ENCODE results near the gene MET.

MET gene

DNA sequence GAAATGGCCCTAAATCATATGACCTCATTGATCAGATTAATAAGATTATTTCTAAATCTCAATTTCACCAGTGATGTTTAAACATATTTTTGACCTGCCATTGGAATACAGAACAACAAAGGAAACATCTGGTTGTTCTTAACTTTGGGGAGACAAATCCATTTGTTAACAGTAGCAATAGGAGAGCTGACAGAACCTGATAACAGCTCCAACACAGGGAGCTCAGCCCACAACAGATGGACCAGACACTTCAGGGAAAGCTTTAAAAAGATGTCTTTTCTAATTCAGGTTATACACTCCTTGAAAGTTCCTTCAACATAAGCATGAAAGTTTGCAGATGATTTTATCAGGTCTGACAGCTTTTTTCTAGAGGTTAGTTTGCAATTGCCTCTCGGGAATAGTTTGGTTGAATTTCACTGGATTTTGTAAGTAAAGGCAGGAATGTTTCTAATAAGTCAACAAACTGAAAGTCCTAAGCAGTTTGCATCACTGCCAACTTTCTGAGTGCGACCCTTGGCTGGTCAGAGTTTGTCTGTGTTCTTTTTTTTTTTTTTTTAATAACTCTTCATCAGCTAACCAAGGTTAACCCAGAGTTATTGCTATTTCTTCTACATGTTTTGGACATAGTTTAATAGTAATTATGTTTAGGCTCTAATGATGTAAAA lies 6.5 kb upstream of the MET start:
- no peak for FAIRE-seq

DNA sequence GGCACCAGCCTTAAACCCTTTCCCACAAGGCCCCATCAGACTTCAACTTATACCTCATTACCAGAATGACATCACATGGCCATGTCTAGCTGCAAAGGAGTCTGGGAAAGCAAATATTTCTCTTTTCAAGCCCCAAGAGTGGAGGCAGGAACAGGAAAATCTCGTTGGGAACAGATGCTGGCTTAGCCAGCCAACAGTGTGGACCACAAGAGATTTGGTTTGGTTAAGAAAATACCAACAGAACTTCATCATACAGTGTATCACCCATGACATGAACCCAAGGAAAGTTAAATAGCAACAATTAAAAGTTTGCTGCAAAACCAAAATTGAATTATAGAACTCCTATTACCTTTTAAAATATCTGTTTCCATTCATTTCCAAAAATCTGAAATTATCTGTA lies 2.2 kb upstream of the MET start:
- no peak for FAIRE-seq

DNA sequence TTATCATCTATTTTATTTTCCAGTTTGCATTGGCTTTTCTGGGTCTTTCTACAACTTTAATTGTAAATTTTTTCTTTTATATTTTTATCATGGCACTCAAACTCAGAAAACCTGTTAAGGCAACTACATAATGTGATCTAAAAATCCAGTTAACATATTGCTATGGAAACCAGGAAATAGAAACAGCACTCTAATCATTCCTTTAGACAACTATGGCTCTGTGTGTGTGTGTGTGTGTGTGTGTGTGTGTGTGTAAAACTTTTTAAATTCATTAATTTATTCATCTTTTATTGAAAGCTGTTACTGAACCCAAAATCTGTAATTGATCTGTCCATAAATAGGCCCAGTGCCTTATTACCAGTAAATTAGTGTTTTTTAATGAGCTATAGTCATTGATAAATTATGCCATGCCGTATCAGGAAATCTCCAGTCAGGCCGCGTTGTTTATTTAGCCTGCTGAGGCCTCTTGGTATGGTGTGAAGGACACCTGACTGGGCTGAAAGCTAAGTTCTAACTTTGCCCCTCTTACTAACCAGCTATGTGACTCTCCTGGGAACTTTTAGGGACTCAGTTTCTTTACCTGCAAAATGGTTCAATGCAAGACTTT lies 1.5 kb upstream of the MET start:
- no peak for FAIRE-seq

DNA sequence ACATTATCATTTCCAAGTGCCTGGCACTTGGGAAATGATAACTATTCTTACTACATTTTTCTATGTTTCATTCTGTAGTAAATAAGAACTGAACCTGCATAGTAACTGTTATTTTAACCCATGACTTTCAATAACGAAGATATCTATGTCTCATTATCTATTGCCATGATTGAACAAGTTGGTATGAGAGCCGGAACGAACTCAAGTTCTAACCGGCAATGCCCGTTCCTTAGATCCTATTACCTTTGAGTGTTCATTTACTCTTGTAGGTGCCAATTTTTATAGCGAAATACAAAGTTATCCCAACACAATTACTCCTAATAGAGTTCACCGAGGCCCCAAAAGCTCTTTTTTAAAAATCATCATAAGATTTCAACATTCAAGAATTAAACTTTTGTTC lies 885 bp upstream of the MET start:
- FAIRE-seq = no peak

DNA sequence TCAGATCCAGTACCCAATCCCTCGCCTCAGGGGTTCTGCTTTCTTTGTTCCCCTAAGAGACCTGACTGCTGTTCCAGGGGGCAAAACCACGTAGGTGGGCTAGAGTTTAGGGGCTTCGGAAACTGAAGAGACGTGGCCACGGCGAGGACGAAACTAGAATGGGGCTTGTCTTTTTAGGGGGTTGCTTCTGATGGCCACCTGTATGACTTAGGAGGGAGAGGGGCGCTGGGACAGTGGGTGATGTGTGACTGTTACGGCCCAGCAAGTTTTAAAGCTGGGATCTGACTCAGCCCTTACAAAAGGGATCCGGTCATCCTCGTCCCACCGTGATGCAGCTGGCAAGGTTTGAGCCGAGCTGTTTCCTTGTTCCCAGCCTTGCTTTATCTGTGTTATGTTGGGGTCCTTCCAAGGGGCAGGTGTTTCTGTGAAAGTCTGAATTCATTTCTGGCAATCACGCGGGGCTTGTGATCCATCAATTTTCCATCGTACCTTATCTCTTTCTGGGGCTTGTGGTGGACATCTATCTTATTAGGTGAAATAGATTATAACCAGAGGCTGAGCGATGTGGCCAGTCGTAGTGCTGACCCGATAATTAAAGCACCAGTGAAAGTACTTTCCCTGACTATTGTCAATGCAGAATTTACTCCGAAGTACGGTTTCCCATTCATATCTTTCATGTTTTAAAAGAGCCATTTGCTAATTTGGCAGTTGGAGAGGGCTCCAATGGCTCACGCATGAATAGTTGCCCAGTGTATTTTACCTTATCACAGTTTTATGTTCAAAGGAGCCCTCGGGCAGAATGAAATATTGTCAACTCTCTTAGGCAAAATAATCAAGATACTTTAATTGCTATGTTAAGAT lies 830 bp downstream of the MET start:
- FAIRE-seq = no peak

DNA sequence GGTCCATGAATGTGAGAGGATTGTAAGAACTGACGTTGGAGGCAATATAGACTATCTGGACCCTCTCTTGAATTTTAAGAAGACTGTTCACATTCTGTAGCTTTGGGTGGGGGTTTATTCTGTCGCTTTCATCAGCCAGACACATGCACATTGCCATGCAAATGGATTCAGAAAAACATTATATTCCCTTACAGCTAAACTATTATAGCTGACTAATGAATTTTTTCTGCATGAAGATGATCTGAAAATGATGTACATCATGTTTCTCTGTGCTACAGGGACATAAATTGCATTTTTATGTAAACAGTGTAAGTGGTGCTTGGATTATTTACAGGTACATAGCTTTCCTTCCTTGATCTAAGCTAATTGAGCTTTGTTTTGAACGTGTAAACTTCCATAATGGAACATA lies 1.5 kb downstream of the MET start:
- FAIRE-seq = no peak

DNA sequence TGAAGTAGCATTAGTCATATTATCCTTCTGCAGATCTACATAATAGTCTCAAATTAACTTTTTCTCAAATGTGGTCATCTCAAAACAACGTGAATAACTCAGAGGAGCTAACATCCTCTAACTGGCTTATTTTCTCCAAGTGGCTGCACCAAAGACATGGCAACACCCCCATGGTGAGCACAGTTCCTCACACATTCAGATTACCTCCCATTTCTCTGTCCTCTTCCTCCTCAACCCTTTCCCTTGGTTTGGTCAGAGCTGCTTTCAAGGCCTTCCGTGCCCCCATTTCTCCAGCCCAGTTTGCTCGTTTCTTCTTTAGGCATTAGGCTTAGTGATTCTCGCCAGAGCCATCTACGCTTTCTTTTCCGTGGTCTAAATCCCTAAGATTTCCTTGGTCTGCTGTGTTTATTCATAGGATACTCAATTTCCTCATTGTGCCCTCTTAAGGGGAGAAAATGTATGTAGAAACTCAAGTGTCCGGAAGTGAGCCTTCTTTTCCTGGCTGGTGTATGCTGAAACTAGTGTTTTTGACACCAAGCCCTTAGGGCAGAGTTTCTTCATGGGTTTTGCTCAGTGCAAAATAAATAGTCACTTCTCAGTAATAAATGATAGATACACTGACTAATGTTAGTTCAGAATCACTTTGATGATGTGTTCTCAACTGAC lies 2.6 kb downstream of the MET start:
- no peak for FAIRE-seq

DNA sequence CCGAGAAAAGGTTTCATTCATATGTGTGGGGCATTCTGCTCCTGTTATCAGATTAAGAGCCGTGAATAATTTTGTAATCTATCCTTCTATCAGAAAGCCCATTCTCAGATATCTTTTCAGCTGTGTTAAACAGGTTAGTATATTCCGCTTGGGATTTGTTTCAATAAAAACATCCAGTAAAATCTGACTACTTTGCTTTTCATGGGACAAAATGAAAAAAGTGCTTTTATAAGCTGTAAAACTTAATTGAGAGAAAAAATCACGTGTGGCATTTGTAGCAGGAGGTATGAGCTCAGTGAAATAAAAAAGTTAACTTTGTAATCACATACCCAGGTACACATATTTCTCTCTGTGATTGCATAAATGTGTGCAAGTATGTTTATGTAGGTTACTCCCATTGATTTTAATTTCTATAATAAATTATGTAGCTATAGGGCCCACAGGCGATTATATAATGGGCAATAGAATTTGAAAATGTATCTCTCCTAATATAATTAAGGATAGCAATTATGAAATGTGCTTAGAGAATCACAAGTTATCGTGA lies 3.9 kb downstream of the MET start:
- FAIRE-seq = no peak

DNA sequence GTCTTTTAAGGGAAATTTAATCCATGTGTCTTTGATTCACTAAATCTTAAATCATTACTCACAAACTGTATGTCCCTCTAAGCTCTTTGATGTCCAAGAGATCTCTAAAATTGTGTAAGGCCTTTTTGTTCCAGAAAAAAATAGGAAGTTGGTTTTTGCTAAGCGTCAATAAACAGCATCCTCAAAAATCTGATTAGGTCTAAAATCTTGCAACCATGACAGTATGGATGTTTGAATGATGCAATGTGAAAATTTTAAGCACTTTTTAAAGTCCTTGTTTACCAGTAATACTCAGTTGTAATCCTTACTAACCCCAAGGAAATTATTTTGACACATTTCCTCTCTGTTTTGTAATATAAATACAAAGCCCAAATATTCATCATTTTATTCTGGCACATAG lies 6.8 kb downstream of the MET start:
- FAIRE-seq = no peak

DNA sequence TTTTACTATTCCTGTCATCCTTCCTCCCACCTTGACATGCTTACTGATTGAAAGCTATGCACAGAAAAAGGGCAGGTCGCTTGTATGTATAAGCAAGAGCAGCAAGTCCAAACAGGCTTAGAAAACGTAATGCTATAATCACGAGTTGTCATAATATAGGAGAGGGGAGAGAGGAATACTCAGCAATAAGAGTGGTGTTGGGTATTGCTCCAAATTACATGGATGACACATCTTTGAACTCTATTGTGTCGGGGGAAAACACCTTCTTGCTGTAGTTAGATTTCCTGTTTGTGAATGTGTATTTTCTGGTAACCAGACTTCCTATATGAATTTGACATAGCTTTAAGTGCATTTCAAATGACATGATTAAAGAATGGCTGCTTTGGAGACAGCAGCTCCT lies 7.5 kb downstream of the MET start:
- no peak for FAIRE-seq

DNA sequence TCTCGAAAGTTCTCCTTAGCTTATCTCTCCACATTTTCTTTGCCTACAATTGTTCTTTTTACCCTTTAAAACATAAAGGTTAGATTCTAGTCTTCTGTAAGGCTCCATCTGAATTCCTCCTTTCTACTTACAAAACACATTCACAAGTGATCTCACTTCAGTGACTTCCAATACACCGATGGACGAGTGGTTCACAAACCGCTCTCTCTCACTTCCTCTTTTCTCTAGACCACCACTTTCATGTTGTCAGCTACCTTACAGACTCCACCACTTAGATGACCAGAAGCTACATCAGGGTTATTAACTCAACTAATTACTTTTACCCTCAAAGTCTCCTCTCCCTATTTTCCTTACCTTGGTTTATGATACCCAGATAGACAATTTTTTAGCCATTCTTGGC lies 11.8 kb downstream of the MET start:
- FAIRE-seq = no peak

DNA sequence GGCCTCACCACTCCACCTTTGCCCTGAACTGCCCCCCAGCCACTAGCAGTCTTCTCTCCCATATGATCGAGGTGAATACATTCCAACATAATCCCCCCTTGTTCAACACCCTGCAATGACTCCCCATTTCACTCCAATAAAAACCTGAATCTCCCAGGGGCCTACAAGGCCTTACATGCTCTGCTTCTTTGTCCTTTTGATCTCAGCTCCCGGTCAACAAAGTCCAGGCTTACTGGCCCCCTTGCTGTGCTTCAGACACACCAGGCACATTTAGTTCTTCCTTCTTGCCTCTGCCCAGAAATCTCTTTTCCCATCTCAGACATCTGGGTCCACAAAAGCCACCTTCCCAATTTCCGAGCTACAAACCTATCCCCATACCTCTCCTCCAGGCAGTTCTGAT lies 14.0 kb downstream of the MET start:
- no peak for FAIRE-seq

DNA sequence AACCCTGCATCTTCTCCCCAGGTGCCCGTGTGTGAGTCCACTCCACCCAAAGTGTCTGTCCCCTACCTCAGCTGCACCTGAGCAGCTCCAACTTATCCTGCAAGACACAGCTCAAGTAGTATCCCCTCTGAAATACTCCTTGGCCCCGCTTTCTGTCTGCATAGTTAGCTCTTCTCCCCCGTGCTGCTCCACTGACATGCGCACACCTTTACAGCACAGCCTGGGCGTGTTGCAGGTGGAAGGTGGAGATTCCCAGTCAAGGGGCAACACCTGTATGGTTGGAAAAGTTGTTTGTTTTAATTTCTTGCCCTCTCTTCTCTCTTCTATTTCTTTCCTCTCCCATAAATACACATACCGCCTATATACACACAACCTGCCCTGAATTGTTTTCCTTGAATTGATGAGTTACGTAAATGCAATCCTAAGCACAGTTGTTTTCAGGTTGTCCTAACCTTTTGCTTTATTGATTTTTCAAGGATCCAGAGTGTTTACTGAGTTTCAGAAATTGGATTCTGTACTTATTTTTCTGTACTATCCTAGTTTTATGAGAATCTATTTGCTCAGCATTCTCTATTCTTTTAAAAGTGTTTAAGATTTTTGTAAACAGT lies 14.9 kb downstream of the MET start:
- FAIRE-seq = no peak

DNA sequence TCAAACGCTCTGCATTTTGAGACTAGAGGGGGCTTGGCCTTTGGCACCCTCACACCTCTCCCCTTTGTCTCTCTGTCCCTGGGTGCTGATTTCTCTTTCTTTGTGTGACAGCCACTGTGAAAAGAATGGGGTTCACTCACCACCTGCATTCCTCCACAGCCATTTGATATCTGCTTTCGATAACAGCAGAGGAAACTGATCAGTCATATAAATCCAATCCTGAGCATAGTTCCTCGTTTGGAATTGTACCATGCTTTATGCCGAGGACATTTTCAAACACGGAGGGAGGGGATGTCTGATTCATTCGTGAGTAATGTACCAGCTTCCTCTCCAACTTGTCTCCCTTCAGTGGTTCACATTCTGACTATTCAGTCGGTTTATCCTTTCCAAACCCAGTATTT lies 15.8 kb downstream of the MET start:
- FAIRE-seq = no peak

DNA sequence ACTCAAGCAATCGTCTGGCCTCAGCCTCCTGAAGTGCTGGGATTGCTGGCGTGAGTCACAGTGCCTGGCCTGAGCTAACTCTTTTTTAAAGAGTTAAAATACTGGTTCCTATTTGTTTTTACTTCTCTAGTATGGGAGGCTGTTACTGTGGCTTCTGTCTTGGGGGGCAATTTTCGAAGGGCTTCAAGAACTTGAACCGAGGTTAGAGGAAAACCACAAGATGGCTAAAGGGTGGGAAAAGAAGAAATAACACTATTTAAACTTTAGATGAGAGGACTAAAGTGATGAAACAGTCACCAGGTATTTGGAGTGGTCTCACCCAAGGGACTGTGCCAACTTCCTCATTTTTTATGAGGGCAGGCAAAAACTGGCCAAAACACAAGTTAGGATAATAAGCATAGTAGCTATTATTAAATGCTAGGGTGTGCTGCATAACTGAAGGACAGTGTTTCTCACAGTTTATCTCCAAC lies 17.8 kb downstream of the MET start:
- FAIRE-seq = no peak

DNA sequence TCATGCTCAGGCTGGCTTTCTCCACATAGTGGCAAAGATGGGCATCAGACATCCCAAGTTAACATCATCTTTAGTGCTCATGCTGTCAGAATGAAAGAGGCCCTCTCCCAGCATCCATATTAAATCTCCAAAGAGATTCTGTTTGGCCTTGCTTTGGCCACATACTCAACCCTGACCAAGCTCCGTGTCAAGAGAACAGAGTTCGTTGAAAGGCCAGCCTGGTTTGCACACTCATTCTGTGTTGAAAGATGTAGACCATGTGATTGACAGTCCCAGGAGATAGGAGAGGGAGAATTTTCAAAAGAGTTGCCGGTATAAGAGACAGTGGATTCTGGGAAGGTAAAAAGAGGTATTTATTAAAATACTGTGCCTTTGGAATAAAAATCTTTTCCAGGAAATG lies 19.7 kb downstream of the MET start:
- FAIRE-seq = no peak

DNA sequence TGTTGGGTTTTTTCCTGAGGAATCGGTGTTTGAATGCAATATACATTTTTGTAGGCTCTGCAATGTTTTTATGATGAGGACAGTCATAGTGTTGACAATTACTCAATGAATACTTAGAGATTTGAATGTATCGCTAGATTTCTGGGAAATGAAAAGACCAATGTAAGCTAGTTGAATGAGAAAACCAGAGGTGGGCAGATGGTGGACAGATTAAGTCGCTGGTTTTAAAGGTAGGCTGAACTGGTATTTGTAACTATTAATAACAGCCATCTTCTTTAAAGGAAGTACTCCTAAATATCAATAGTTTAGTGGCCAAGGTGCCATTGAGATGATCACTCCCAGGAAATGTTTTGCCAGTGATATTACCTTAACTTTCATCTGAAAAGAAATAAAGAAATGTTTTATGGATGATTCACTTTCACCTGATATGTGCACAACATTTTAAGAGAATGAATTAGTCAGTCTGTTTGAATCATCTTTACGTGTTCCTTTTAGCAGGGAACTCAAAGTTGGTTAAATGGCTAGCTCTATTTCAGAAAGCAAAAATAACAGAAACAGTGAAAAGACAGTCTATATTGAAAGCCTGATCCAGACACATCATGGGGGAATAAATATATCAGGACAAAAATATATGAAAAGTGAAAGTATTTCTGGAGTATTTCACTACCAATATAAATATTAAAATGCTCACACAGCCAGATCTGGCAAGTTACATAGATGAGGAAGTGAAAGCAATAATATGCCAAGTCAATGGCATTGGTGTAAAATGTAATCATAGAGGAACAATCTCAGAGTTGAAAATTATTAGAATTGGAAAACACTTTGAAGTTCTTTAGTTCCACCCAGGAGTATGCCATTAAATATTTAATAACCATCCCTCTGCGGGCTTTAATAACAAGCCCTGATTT lies 20.7 kb downstream of the MET start:
- no peak for FAIRE-seq

DNA sequence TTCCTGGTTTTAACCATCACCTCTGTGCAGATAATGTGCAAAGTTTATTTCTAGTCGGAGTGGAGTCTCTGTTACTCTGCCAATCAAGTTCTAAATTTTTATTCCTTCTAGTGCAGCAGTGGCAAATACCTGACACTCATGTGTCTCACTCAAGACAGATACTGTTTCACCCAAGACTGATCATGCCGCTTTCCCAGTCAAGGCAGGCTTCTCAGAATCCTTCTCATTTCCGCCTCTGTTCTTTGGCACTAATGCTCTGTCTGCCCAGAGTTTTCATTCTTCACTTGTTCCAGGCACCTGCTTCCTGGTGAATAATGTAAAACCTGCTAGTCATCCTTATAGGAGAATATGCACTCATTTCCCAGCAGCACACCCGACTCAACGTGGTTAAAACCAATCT lies 24.7 kb downstream of the MET start:
- no peak for FAIRE-seq

DNA sequence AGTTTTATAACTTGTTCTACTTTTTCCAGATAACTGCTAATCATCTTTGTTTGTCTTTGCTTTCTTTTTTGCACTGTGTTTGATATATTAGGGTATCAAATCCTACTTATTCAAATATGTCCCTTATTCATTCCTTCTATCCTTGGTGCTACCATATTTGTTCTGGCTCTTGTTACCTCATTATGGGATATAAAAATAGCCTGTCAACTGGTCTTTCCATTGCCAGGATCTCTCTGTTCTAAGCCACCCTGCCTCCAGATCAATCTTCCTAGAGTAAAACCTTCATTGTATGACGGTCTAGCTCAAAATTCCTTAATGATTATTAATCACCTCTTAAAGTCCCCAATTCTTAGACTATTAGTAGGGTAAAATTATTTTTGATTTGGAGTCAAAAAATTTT lies 25.2 kb downstream of the MET start:
- FAIRE-seq = no peak

DNA sequence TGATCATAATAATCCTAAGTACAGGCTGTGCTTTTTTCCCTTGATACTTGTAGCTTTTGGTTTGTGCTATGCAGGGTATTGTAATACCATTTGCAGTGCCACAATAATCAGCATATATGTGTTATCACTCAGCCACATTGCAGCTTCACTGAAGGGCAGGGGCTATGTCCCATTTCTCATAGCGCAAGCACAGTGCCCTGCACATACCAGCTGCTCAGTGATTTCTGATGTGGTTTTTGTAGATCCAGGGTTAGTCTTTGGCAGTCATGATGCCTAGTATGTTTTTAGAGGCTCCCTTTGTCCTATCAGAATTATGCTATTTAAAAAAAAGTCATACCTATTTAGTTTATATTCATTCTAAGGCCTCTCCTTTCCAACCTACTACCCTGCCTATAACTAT lies 25.8 kb downstream of the MET start:
- no peak for FAIRE-seq

DNA sequence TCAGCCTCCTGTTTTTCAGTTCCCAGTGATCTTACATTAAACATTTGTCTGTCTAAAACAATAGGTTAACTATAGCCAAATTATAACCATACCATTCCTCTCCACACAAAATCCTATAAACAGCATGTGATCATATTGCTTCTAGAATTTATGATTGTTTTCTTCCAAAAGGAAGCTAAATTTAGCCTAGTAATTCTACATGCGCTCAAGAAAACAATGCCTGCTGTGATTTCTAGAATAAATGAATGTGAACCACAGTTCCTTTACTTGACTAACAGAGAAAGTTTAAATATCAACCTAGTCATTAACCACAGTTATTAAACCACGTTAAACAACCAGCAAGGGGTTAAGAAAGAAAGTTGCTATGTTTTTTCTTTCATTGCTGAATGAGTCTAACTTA lies 26.4 kb downstream of the MET start:
- no peak for FAIRE-seq

Data from endometrium (tissue), 2 donors.